NCI-H2171 (cell line): ENCODE data around the gene SRCIN1.

Experiments
- DNase-seq: peaks from one replicate; lab custom pipeline; 2025; lab: John Stamatoyannopoulos, UW

Gene SRCIN1

DNA sequence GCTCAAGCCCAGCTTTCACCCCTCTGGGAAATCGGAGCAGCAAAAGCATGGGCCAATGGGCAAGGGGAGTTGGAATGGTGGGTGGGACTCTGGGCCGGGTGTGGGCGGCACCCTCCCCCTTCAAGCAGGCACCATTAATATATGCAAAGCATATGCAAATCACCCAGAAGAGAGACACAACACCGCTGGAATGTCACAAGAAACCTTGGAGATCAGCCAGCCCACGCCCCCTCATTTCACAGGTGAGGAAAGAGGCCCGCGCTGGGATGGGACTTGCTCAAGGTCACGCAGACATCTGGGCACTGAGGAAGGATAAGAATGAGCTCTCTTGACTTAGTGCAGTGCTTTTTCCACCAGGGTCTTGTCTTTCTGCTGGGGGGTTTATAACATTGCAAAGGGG is 4.8 kb downstream of the SRCIN1 start:
- no peak for DNase-seq

DNA sequence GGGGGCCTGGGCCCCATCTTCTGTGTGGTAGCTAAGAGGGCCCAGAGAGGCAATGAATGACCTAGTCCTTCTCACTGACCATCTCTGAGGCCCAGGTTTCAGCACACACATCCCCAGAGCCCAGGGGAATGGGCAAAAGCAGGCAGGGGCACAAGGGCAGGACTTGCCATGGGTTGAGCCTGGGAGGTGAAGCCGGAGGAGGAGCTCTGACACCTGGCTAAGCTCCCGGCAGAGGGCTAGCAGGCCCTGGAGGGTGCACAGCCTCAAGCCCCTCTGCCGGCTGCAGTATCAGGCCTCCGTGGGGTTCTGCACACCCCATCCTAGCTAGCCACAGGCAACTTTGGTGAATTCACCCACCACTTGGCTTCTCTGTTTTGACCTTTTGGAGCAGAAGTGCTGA is 5.3 kb downstream of the SRCIN1 start:
- DNase-seq: no peak

DNA sequence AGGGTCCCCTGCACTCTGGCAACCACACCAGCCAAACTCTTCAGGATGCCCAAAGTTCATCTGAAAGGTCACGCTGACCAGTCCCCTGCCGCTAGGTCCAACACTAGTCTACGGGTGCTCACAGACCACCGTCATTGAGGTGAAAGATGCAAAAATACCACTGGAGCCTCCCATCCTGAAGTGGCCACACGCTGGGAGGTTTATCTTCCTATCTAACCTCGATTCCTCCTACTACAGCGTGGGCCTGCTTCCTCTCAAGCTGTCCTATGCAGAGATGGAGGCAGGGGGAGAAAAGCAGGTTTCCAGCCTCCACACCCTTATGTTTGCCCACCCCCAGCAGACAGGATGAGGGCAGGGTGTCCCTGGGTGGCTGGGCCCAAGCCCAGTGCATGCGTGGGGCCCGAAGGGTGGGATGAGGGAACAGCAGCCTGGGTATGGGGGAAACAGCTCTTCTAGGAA is 6.3 kb downstream of the SRCIN1 start:
- DNase-seq: no peak

DNA sequence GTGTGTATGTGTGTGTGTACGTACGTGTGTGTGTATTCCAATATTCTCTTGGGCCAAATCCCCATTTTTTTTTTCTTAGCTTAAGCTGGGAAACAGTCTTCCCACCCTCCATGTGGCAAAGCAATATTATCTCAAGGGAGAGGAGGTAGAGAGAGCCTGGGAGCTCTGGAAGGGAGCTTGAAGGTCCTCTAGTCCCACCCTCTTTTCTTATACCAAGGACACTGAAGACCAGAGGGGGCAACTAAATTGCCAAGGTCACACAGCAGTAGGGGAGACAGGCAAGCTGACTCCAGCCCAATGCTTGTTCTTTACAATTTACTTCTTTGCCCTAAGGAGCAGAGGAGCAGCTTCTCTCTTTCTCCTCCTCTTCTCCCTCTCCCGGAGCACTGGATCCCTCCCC is 6.8 kb downstream of the SRCIN1 start:
- no peak for DNase-seq

DNA sequence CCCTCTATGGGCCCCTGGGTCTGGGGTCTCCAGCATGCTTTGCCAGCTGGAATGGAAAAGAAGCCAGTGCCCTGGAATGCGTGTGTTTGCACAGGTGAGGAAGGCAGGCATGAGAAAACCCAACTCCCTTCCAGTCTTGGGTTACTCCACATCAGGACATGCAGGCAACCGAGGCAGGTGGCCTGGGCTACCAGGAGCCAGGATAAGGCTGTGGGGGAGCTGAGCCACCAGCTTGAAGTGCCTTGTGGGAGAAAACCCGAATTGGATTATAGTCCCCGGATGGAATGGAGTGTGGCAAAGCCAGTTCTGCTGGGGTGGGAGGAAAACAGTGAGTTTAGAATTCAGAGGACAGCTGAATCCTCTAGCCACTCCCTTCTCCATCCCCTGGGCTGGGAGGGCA is 7.2 kb downstream of the SRCIN1 start:
- DNase-seq: peak; percentile 86

DNA sequence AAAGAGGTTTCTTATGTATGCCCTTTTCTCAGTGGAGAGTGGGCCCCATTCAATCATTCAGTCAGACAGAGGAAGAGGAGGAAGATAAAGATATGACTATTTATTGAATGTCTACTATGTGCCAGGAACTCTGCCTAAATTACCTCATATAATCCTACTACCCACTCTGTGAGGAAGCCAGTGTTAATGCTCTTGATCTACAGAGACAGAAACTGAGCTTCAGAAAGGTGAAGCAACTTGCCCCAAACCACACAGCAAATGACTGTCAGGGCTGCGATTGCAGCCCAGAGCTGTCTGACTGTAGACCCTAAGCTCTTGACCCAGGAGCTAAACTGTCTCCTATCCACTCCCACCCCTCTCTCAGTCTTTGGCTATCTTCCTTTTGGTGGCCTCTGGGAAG is 8.4 kb downstream of the SRCIN1 start:
- DNase-seq: no peak

DNA sequence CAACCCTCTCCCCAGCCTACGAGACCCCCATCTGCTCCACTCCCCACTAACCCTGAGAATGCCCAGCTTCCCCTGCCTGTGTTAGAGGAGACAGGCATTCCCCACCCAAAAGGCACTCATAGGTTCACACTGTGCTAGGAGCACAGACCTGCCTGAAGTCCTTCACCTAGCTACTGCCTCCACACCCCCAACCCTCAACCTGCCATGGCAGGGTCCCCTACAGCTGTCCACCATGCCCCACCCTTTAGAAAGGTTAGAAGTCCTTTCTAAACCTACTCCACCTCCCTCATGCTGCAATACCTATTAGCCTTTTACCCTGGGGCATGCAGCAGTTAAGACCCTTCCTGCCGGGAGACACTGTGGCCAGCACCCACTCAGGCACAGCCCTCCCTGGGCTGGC is 9.1 kb downstream of the SRCIN1 start:
- no peak for DNase-seq

DNA sequence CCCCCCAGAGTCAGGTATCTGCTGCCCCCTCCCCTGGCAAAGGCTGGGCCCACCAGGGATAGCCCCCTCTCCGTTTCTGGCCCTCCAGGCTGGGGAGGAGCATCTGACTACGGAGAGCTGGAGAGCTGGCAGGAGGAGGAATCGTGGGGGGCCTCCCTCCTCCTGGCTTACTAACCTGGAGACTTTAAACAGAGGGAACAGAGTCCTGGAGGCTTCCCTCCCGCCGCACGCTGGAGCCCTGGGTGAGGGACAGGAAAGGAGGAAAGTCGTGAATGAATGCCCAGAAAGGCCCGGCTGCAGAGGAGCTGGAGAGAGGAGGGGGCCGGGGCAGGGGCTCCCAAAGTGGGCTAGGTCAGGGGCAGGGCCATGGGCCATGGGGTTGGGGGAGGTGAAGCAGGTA is 9.9 kb downstream of the SRCIN1 start:
- DNase-seq: no peak

DNA sequence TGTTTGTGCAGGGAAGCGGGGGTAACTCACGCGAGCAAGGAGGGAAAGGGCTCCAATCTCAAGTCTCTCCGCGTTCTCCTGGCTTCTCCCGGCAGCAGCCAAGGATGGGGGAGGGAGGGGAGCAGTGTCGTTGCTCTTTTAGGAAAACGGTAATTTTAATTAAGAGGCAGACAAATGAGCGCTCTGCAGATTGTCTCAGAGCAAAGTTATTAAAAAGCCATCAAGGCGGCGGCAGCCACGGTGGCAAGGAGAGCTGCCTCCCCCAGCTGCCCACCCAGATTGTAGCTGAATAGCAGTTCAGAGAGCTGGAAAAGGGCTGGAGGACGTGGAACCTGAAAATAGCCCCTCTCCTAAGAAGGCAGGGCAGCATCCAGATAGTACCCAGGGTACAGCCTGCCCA is 11.6 kb downstream of the SRCIN1 start:
- DNase-seq: no peak

DNA sequence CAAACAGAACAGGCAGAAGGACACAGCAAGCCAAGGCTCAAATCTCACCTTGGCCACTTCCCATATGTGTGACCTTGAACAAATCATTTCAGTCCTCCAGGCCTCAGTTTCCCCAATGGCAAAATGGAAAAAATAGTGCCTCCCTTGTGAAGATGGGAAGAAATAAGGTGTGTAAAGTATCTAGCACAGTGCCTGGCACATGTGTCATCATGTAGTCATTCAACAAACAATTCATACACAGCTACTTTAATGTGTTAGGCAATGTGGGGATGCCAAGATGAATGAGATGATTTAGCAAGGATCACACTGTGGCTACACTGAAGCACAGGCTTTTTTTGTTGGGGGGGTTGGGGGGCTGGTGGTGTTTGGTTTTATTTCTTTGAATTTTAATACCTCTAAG is 13.3 kb downstream of the SRCIN1 start:
- DNase-seq: no peak

DNA sequence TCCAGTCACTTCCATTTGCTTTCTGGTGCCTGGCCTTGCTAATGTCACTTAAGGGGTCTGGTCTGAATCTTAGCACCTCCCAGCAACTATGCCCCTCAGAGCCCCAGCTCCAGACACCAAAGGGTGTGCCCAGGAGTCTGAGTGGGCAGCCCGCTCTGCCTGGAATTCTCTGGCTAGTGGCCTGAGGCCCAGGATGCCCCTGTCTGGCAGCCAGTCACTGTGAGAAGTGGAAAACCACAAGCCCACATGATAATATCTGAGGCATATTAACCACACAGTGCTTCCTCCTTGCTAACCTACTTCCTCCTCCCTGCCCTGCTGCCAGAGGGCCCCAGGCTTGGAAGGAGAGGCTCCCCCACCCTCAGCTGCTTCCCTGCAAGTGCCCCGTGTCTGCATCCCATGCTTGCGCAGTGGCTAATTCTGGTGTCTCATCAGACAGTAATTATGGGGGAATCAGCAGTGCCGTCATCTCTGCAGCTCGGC is 14.0 kb downstream of the SRCIN1 start:
- no peak for DNase-seq

DNA sequence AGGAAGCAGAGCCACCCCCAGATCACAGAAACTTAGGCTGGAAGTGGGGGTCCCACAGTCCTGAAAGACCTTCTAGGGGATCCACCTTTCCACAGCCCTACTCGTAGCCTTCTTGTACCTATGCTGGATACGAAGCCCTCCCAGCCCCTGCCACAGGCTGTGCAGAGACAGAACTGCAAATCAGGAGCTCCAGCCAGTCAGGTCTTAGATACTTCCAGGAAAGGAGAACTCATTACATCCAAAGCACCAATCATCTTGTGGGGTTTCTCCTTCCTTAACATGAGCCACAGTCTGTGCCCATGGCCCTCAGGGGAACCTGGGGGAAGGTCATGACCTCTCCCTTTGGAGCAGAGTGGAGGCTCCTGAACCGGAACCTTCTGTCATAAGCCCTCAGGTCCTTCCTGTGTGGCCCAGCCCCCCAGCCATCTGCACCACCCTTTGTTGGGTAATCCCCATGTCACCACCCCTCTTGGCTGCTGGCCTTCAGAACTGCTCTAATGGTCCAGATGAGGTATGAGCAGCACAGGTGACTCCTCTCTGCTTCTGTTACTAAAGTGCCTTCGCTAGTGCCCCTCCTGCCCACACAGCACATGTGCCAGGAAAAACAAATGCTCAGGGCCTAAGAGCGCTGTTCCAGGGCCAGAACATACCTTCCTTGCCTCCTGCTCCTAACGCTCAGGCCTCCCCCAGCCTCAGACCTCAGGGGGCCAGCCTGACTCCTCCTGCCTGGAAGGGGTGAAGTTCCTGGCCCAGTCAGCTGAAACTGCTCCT is 14.6 kb downstream of the SRCIN1 start:
- peak; percentile 84 for DNase-seq

DNA sequence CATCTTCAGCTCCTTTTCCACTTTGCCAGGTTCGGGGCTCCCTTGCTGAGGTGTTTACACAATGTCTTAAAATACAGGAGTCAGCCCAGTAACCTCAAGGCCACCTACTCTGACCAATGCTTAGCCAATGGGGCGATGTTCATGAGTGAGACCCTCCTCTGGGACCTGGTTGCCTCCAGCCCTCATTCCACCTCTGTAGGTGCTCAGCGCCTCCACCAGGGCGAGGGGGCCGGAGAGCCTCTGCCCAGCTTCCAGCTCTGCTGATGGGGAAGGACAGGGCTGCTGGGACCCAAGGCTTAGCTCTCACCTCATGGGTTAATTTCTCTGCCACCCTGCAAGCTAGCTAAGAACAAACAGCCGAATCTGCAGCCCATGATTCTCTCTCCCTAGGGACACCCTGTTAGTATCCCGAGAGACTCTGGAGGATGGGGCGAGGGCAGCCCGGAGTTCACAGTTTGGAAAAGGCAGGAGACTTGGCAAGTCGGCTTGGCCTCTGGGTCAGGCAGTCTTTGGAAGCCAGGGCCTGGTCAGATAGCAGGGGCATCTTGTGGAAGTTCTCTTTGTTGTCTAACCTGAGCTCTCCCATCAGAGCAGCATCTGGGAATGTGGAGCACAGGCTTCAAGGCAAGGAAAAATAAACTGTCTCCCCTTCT is 16.2 kb downstream of the SRCIN1 start:
- no peak for DNase-seq

DNA sequence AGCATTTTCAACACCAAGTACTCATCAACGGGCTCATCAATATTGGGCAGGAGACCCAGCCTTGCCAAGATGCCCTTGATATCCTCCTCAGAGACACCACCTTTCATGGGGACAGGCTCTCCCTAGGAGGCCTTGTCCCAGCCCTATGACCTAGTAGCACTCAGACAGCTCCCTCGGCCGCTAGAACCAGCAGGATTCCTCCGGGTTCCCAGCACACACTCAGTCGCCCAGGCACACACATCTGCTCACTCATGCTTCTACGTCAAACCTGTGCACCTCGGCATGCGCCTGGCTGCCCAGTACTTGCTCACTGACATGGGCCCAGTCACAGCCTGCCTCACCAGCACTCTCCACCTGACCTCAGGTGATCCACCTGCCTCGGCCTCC is 17.0 kb downstream of the SRCIN1 start:
- peak; percentile 53 for DNase-seq

DNA sequence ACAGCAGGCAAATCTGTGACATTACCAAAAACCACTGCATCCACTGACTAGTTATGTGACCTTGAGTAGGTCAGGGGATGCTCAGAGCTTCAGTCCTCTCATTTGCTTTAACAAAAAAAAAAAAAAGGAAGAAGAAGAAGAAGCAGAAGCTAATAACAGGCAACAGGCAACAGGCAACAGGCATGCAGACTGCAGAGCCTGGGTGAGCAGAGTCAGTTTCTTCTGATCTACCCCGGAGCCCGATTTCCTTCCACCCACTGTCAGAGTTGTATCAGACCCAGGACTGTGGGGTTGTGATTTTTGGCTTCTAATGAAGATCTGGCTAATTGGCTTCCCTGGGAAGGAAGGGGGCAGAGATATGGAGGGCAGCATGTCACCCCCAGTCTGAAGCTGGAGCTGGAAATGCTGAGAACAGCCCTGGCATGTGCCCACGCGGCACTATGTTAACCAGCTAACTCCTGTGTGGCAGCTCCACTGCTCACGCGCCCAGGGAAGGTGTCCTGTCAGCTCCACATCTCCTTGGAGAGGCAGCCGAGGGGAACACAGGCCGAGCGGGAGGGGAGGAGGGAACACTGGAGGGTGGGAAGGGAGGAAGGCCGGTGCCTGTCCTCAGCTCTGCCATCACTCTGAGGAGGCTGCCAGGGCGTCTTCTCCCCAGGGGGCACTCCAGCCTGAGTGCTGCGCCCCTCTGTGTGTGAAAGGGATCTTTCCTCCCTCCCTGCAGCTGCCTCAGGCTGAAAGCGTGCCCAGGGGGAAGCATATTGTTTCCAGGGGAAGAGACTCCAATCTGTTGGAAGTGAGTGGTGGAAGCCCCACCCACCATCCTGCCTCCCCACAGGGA is 17.6 kb downstream of the SRCIN1 start:
- peak; percentile 91 for DNase-seq

DNA sequence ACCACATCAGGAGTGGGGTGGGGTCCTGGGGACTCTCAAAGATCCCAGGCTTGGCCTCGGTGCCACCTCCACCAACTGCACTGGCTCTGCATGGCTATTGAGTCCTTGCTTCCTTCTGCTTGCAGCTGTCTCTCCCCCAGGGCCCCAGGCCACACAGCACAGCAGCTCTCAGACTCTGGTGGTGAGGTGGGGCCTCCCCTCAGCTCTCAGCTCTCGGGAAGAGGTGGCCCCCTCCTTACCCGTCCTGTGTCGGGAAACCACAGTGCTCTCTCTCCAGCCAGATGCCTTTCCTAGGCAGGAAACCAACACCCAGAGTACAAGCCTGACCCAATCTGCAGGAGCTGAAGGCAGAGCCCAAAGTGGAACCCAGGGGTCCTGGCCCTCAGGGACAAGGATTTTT is 18.5 kb downstream of the SRCIN1 start:
- DNase-seq: no peak

DNA sequence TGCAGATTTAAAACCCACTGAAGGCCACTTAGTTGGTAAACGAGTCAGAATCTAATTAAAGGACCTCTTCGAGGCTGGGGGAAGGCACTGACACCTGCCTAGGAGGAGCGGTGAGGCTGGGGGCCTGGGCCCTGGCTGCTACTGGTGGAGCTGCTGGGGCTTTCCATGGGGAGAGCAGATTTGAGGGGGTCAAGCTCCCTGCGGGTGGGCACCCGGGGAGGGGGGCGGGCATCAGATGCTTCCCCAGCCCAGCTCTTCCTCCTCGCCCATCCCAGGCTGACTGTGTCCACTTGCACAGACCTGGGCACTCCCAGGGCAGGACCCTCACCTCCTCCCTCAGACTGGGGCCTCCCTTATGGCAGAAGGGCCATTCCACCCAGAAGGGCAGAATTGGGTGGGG is 19.0 kb downstream of the SRCIN1 start:
- no peak for DNase-seq

DNA sequence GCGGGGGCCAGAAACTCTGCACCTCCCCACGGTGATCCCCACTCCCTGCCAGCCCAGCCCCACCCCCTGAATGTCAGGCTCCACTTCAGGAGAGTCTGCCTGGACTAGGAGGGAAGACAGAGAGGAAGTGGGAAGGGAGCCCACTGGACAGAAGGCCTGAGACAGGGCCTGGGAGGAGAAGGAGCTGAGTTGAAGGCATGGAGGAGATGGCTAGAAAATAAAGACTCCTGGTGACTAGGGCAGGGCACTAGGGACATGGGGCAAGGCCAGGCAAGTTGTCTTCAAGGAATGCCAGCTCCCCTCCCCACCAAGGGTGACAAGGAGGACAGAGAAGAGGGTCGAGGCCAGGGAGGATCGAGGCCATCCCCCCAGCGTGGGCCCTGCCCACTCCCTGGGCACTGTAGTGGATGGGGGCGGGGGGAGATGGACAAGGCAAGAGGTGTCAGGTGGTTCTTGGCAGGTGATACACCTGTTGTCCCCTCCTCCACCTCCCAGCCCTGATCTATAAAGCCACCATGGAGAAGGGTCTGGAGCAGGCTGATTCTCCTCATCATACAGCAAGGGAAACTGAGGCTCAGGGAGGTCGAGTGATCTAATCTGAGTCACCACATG is 19.7 kb downstream of the SRCIN1 start:
- no peak for DNase-seq

DNA sequence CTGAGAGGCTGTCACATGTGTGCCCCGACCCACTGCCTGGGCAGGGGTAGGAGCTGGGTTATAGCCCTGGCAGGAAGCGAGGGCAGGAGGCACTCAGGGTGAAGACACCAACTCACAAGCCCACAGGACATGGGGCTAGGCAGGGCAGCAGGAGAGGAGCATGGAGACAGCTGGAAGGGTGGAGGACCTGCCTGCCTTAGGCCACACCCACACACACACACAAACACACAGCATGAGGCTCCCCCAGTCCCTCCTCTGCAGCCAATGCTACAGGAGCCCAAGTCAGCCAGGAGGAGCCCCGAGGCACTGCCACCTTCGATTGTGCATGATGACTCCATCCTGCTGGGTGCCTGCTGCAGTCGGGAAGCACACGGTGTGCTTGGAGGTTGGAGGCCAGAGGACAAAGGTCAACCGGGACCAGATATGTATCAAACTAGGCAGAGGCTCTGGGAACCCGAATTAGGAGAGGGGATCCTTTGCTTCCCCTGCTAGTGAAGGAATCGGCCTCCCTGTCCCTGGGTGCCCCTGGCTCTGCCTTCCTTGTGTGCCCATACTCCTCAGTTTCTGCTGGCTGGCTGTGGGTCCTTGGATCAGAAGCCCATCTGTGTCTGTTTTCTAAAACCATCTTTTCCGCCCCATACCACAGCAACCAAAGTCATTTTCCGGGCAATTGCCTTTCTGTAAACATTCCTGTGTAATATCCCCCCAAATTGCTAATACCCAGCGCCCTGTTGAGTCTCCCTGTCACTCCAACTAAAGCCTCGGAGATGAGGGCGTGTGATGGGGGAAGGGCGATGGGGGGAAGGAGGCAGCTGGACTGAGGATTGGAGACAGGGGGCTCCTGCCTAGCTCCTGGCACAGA is 20.5 kb downstream of the SRCIN1 start:
- peak; percentile 50 for DNase-seq

DNA sequence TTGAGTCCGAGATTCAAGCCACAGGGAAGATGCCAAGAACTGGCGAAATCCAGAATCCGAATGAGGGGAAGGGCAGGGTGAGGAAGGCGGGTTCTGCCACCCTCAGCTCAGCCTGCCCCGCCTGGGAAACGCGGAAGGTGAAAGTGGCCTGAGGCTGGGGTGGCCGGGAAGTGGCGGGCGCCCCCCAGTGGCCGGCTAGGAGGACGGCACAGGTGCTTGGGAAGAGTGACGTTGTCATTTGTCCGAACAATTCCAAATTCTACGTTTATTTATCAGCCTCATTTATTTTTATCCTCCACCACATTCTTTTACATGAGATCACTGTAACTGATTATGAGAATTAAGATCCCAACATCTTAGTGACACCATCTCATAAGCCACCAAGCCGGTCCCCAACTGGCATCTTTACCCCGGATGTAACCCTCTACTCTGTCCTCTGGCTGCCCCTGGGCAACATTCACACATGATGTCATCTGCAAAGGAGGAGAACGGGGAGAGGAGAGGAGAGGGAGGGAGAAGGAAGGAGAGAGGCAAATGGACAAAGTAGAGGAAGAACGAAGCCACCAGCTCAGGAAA is 21.3 kb downstream of the SRCIN1 start:
- DNase-seq: no peak

DNA sequence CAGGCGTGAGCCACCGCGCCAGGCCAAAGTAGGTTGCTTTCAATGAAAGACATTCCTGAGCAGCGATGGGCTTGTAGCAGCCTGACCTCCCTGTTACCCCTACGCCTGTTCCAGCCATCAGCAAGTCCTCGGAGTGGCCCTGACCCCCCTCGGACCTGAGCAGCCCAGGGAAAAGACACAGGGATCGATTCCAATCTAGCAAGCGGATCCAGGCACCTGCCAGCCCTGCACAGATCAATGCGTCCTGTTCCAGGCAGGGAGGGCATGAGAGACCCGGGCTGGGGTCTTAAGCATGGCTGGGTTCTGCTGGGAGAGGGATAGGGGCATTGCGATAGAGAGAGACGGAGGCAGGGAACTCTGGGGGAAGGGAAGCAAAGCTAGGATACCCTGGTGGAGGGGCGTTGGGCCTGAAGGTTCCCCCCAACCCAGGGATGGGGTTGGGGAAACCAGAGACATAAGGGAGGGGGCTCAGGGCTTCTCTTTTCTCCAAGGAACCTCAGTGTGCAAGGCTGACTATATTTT is 21.9 kb downstream of the SRCIN1 start:
- DNase-seq: no peak
